HG02759 (cell line): ENCODE data around the gene KLHL29.
A peak's percentile ranks its signal among the peaks of the same experiment; 100 is the strongest.

Experiments used
- ATAC-seq: cut with Tn5 transposase; IDR thresholded peaks from one replicate; pipeline ENCODE4 v1.9.1; 2021; ENCODE audit warnings: mild to moderate bottlenecking, moderate library complexity; ENCODE audit not compliant: unreplicated experiment

KLHL29 gene

GRCh38 chr2:23366720-23367119 lies 18.3 kb upstream of the KLHL29 start:
- no peak for ATAC-seq

- ATAC-seq: no peak
Measured at GRCh38 chr2:23367760-23368159, 17.2 kb upstream of the KLHL29 start.

- ATAC-seq: no peak
Measured at GRCh38 chr2:23373666-23374065, 11.3 kb upstream of the KLHL29 start.

GRCh38 chr2:23375448-23375847 lies 9.5 kb upstream of the KLHL29 start:
- ATAC-seq: peak; percentile 53

GRCh38 chr2:23376075-23376474 lies 8.9 kb upstream of the KLHL29 start:
- no peak for ATAC-seq

GRCh38 chr2:23376972-23377371 lies 8.0 kb upstream of the KLHL29 start:
- no peak for ATAC-seq

GRCh38 chr2:23377771-23378170 lies 7.2 kb upstream of the KLHL29 start:
- no peak for ATAC-seq

- no peak for ATAC-seq
Measured at GRCh38 chr2:23378496-23378895, 6.5 kb upstream of the KLHL29 start.

GRCh38 chr2:23379220-23379695 lies 5.7 kb upstream of the KLHL29 start:
- peak; percentile 54 for ATAC-seq

GRCh38 chr2:23380562-23381065 lies 4.4 kb upstream of the KLHL29 start:
- peak; percentile 30 for ATAC-seq

- no peak for ATAC-seq
Measured at GRCh38 chr2:23381084-23381483, 3.9 kb upstream of the KLHL29 start.

- ATAC-seq: no peak
Measured at GRCh38 chr2:23381485-23381884, 3.5 kb upstream of the KLHL29 start.

GRCh38 chr2:23383100-23383499 lies 1.9 kb upstream of the KLHL29 start:
- no peak for ATAC-seq

GRCh38 chr2:23385351-23385747 lies 370 bp downstream of the KLHL29 start:
- ATAC-seq: peak; percentile 38

GRCh38 chr2:23385748-23386338 lies 864 bp downstream of the KLHL29 start:
- ATAC-seq: peak; percentile 26

GRCh38 chr2:23386339-23387220 lies 1.6 kb downstream of the KLHL29 start:
- no peak for ATAC-seq

- ATAC-seq: no peak
Measured at GRCh38 chr2:23387221-23387550, 2.2 kb downstream of the KLHL29 start.

- ATAC-seq: no peak
Measured at GRCh38 chr2:23387845-23388244, 2.9 kb downstream of the KLHL29 start.

GRCh38 chr2:23388294-23388693 lies 3.3 kb downstream of the KLHL29 start:
- no peak for ATAC-seq

- ATAC-seq: no peak
Measured at GRCh38 chr2:23388756-23389514, 4.0 kb downstream of the KLHL29 start.

- ATAC-seq: no peak
Measured at GRCh38 chr2:23390152-23390551, 5.2 kb downstream of the KLHL29 start.
